Activated T-cell treated with anti-CD3 and anti-CD28 coated beads, Interleukin-2, amount 50 U/mL, for 48 hours (primary cell): ENCODE results near the gene TPM4.
"Not testable (repeated sequence)": the region's sequence is repeated elsewhere in the genome, so short reads cannot be mapped to it uniquely, and the experiment has no call there.

ENCODE experiments used
- DNase-seq, 2 experiments: peaks; one replicate each; pipeline ENCODE4 v3.0.0-alpha.2; 2020

The TPM4 gene

DNA sequence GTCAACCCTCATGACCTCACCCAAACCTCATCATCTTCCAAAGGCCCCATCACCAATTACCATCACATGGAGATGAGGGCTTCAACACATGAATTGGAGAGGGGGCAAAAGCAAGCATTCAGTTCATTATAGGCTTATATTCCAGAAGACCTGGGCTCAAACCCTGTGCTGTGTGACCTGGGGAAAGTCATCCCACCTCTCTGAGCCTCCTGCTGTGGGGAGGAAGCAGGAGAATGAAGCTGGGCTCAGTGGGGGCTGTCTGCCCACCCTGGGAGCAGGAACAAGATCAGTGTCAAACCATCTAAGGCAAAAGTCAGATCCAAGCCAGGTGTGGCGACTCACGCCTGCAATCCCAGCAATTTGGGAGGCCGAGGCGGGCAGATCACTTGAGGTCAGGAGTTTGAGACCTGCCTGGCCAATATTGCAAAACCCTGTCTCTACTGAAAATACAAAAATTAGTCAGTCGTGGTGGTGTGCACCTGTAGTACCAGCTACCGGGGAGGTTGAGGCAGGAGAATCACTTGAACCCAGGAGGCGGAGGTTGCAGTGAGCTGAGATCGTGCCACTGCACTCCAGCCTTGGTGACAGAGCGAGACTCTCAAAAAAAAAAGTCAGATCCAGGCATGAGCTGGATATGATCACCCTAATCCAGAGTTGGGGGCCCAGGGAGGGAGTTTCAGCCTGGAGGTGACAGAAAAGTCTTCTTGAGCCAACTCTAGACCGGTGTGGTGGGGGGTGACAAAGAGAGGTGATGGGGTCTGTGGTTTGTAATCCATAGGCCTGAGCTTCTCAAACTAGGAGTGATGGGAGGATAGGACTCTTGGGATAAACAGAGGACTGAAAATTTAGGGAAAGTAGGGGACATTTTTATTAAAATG, 1.6 kb upstream of the TPM4 start:
- peak in 1 of 2 experiments; percentile 25 for DNase-seq

DNA sequence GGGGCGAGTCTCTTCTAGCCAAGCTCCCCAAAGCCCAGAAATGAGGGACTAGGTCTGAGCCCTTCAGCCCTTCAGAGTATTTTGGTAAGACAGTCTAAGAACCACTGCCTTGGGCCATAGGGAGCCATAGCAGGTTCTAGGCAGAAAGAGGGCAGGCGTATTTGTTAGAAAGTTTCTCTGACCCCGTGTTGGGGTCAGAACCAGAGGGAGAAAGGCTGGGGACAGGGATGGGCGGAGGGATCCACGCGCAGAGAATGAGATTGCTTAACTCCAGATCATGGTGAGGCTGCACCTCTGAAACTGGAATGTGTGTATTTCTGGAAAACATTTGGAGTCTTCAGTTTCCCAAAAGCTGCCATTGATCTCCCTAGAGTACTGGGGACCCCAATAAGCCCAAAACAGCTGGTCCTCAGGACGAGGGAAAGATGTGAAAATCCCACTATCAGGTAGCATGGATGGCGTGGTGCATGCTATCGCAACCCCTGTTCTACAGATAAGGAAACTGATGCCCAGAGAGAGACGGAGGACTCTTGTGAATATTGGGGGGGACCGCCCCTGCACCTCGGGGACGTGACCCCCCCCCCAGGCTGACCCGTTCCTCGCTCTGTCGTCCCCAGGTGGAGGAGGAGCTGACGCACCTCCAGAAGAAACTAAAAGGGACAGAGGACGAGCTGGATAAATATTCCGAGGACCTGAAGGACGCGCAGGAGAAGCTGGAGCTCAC, 703 bp upstream of the TPM4 start:
- DNase-seq, result no peak

DNA sequence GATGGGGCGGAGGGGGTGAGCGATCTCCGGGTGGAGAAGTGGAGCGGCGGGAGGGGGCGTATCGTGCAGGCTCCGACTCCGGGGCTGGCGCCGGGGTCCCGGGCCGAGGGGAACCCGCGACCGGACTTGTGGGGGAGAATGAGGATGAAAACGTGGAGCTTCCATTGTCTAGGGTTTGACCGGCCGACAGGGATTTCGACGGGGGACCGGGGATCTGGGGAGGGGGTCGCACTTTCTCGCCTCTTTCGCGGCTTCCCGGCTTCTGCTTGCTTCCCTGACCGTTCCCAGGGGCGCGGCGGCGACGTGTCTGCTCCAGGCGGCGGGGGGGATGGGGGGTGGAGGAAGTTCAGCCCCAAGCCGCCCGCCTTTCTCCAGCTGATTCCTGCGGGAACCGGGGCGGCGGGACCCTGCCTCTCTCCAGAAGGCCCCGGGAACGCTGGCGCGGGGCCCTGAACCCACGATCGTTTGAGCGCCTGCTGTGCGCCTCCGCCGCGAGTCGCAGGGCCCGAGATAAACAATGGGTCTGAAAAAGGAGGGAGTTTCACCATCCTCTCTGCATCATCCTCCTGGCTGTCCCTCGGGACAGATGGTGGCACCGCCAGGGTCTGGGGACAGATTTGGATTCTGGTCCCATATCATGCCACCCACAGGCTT, 790 bp downstream of the TPM4 start:
- peak; percentile 50 to 54 for DNase-seq

DNA sequence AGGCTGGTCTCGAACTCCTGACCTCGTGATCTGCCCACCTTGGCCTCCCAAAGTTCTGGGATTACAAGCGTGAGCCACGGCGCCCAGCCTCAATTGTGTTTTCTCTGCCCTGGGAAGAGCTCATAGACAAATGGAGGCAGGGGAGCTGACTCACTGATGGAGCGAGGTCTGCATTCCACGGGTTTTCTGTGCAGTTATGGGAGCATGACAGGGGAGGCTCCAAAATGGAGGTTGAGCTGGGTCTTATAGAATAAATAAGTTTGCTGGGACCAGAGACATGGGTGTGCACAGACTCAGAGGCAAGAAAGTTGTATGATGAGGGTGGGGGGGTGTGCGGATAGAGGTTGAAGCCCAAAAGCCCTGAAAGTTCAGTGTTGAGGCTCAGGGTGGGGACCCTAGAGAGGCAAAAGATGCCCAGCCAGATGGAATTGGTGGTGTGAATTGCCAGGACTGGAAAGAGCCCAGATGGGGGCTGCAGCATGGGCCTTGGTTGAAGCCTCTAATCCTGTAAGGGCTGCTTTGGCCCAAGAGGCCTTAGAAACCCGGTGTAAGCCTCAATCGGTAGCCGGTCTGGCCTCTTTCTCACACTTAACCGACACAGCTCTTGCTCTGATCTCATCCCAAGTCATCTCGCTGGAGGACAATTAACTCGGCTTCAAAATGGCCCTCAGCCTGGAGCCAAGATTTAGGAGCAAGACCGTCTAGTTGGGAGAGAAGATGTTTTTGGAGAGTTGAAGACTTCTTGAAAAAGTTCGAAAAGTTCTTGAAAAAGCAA, 1.9 kb downstream of the TPM4 start:
- DNase-seq, result peak; percentile 68 to 69

DNA sequence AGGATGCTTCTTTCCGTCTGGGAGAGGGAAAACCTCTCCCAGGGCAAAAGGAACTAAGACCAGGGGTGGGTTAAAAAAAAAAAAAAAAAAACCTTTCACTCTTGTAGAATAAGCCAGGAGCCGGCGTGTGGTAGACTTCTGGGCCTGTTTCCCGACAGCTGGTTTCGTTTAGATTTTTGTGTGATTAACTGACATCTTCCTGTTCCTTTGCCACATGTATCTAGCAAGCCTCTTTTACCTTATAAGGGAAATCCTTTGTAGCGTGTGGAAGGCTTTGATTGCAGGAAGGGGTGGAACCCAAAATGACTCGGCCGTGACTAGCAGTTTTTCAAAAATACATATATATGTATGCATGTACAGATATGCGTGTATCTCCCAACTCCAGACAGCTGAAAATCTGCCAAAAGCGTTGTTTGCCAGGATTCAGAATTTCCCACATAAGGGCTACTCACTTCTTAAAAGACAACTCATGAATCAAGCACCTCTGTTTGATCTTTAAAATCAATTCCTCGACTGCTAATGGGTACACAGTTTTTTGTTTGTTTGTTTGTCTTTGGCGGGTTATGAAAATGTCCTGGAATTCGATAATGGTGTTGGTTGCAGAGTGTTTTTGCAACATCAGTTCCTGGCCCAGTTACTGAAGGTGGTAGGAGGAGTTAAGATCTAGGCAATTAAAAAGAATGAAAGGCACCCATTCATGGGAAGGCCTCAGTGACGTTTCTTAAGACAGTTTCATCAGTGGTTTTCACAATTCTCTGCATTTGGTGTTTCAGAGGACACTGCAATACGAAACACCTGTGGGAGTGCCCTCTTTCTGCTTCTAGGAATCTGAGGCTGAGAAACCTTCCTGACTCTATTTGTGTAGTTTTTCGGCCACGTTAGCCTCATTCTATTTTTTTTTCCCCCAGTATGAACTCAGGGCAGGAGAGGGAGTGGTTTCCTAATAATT, 2.7 kb downstream of the TPM4 start:
- peak; percentile 70 to 71 for DNase-seq

DNA sequence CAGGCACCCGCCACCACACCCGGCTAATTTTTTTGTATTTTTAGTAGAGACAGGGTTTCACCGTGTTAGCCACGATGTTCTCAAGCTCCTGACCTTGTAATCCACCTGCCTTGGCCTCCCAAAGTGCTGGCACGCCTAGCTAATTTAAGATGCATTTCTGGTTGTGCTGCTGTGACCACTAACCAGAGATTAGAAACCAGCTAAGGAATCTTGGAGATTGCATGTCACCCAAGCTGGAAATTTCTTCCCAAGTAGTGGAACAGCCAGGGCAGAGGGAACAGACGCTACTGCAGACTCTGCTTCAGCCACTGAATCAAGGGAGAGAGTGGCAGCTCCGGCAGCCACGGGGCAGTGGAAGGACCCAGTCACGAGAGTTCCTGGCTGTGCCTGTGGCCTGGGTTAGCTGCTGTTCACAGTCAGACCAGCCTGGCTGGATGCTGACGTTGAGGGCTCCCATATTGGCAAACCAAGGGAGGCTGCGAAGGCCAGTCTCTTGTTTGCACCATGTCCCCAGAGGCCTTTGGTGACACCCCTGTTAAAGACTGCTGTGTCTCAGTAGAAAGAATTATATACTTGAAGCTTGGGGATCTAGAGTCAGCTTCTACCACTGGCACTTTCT, 7.9 kb downstream of the TPM4 start:
- DNase-seq, result no peak

DNA sequence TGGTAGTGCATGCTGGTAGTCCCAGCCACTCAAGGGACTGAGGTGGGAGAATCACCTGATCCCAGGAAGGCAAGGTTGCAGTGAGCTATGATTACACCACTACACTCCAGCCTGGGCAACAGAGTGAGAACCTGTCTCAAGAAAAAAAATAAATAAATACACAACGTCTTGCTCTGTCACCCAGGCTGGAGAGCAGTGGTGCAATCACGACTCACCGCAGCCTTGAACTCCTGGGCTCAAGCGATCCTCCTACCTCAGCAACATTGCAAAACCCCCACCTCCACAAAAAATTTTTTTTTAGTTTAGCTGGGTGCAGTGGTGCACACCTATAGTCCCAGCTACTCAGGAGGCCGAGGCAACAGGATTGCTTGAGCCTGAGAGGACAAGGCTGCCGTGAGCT, 8.8 kb downstream of the TPM4 start:
- no peak for DNase-seq

DNA sequence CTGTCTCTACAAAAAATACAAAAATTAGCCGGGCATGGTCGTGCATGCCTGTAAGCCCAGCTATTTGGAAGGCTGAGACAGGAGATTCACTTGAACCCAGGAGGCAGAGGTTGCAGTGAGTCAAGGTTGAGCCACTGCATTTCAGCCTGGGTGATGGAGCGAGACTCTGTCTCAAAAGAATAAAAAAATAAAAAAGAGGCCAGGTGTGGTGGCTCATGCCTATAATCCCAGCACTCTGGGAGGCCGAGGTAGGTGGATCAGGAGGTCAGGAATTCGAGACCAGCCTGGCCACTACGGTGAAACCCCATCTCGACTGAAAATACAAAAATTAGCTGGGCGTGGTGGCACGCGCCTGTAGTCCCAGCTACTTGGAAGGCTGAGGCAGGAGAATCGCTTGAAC, 11.1 kb downstream of the TPM4 start:
- DNase-seq, result not testable (repeated sequence)

DNA sequence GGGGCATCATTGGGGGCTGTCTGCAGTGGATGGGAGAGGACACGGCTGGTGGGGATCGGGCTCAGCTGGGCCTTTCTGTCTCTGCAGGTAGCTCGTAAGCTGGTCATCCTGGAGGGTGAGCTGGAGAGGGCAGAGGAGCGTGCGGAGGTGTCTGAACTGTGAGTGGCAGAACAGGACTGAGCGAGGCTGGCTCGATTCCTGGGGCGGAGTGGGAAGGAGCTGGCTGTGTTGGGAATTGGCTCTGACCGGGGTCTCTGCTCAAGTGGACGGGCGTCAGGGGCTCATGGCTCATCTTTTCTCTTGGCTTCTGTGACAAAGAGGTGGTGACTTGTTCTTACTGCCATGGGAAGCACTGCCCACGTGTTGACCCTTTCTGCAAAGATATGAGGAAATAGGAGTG, 11.6 kb downstream of the TPM4 start:
- no peak for DNase-seq

DNA sequence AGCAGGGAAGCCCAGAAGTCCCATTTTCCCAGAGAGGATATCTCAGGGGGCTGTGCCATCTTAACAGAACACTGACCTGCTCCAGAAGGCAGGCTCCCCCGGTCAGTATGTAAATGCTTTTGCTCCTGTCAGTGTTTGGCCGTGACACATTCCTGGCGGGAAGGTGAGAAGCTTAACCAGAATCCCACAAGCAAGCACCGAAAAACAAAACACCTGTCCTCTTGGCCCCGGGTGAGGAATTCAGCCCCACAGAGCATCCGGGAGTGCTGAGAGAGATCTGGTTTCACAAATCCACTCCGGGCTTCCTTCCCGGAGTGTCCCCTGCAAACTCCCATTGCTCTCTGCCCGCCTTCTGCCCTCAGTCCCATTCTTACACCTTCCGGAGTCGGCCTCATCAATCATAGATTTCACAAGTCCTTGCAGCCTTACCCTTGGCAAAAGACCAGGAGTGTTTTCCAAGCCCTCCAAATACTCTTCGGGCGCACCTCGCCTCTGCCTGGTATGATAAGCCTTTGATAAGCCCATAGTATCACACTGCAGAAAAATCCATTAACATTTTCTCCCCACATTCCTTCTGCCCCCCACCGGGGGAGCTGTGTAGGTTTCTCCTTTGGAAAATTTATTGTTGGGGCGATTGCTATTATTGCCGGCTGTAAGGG, 12.2 kb downstream of the TPM4 start:
- DNase-seq, result no peak

DNA sequence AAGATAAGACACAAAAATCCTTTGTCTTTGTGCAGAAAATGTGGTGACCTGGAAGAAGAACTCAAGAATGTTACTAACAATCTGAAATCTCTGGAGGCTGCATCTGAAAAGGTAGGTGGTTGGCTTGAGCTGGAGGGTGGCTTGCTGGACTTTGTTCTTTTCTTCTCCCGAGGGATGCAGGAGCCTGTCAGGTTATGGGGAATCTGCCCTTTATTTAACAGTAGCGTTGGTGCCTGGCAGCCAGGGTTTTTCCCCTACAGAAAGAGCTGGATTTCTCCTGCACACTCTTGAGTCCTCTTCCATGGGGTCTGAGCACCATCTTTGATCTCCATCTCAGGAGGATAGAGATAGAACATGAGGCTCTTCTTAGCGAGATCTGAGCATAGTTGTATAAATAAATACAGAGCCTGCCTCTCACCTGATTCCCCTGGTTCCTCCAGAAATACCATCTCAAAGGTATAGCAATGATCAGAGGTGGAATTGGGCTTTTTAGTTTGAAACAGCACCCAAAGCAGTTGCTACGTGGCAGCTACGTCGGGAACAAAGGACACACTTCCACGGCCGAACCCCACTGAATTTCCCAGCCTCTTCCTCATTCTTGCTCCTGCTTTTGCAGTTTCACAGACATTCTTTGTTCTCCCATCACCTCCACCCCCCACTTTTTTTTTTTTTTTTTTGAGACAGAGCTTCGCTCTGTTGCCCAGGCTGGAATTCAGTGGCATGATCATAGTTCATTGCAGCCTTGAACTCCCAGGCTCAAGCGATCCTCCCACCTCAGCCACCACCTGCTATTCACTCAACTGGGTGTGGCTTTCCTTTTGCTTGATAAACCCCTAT, 12.9 kb downstream of the TPM4 start:
- no peak for DNase-seq

DNA sequence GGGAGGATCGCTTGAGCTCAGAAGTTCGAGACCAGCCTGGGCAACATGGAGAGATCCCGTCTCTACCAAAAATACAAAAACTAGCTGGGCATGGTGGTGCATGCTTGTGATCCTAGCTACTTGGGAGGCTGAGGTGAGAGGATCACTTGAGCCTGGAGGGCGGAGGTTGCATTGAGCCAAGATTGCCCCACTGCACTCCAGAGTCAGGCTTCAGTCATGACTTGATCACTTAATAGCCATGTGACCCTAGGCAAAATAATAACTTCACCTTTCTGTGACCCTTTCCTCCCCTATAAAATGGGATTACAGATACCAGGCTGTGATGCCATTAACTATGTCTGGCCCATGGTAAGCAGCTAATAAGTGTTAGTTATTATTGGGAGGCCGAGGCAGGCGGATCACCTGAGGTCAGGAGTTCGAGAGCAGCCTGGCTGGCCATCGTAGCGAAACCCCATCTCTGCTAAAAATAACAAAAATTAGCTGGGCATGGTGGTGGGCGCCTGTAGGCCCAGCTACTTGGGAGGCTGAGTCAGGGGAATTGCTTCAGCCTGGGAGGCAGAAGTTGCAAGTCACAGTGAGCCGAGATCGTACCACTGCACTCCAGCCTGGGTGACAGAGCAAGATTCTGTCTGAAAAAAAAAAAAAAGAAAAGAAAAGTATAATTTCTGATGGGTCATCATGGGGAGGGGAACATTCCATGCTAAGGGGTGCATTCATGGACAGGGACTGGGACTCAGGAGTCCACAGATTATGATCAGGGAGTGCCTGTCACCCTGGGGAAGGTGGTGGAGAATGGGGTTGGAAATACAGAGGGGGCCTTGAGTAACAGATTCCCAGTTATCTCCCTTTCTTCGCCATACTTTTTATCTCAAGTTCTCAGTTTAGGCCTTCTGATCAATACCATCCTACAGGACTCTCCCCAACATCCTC, 15.5 kb downstream of the TPM4 start:
- no peak for DNase-seq

DNA sequence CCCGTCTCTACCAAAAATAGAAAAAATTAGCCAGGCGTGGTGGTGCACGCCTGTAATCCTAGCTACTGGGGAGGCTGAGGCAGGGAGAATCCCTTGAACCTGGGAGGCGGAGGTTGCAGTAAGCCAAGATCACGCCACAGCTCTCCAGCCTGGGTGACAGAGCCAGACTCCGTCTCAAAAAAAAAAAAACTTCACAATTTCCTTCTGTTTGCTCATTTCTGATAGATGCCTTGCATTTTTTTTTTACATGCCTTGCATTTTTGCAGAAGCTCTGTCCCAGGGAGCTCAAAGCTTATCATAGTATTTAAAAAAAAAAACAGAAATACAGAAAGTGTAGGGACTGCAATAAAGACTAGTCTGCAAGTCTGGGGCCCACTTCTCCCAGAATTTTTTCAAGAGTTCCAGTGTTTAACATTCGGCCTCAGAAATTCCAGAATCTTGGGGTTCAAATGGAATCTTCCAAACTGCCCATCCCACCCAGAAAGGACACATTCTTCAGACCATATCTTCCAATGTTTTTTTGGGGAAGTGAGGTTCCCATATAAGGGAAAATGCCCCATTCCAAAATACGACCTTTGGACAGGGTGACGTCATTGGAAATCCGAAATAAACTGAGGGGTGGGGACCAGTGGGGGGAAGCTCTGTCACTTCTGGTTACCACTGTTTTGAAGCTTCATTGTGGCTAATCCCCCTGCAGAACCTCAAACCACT, 18.2 kb downstream of the TPM4 start:
- DNase-seq, result no peak

DNA sequence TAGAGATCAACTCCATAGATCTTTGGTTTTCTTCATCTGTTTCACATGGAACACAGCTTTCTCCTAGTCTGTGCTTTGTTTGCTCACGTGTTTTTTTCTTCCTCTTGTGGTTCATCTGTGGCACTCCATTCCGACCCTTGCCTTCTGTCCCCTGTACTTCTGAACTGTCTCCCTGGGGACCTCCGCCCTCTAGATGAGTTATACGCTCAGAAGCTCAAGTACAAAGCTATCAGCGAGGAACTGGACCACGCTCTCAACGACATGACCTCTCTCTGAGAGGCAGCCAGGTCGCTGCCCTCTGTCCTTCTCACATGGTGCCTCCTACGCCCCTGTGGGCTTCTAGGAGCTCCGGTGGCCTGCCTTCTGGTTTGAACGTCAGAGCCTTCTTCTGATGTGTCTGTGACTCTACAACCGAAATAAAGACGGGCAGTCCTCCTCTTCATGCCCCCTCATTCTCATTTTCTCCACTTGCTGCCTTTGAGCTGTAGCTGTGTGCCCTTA, 18.8 kb downstream of the TPM4 start:
- peak; percentile 65 to 68 for DNase-seq

DNA sequence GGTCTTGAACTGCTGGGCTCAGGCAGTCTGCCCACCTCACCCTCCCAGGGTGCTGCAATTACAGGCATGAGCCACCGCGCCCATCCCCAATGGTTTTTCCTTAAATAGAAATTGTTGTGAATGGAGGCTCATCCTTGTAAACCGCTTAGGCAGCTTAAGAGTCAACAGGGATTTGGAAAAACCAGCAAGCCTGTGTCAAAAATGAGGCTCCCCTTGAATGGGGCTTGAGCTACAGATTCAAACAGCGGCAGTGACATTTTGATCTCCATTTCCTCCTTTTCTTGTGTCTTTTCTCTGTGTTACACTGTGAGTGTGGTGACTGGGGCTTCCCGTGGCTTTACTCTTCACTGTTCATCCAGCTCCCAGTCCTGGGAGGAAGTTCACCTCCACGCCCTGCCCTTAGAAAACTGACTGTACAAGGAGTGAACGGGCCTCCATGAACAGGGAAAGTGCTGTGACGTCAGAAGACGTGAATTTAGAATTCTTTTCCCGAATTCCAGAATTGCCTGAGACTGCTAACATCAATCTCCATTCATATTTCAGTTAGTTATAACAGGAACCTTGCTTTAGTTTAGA, 20.1 kb downstream of the TPM4 start:
- no peak for DNase-seq

DNA sequence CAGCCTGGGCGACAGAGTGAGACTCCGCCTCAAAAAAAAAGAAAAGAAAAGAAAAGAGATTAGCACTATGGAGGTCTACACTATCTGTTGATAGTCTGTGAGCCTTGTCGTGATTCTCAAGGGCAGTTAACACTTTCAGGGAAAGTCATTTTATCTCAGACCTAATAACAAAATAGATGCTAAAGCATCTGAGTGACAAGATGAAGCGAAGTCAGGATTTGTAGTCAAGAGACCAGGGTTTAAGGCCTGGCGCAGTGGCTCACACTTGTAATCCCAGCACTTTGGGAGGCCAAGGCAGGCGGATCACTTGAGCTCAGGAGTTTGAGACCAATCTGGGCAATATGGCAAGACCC, 22.1 kb downstream of the TPM4 start:
- no peak for DNase-seq

DNA sequence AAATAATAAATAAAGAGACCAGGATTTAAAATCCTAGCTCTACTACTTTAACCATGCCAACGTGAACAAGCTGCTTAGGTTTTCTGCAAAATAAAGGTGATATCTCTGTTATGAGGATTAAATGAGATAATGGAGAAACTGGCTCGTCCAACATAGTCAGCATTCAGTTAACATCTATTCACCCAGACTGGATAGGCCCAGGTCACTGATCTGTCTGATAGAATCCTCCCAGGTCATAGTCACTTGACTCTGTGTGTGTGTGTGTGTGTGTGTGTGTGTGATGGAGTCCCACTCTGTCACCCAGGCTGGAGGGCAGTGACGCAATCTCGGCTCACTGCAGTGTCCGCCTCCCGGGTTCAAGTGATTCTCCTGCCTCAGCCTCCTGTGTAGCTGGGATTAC, 22.5 kb downstream of the TPM4 start:
- no peak for DNase-seq
